ENCODE data around the gene CEP135.

GRCh38 chr4:55980725-55981124, 32.0 kb downstream of the CEP135 start:
- no peak for TF ChIP-seq CTCF (conservative IDR thresholded peaks at IDR 0.05 in 1 of 2, IDR thresholded peaks at IDR 0.05 in 1 of 2; ENCODE audit: low read depth in 1 of 2, low read length in 2 of 2)
- no peak for TF ChIP-seq EZH2 (IDR thresholded peaks at IDR 0.05; ENCODE audit: low read length, missing control alignments)

All from fibroblast of lung (primary cell).